ENCODE measurements around the gene ROBO1.

ROBO1 gene

DNA sequence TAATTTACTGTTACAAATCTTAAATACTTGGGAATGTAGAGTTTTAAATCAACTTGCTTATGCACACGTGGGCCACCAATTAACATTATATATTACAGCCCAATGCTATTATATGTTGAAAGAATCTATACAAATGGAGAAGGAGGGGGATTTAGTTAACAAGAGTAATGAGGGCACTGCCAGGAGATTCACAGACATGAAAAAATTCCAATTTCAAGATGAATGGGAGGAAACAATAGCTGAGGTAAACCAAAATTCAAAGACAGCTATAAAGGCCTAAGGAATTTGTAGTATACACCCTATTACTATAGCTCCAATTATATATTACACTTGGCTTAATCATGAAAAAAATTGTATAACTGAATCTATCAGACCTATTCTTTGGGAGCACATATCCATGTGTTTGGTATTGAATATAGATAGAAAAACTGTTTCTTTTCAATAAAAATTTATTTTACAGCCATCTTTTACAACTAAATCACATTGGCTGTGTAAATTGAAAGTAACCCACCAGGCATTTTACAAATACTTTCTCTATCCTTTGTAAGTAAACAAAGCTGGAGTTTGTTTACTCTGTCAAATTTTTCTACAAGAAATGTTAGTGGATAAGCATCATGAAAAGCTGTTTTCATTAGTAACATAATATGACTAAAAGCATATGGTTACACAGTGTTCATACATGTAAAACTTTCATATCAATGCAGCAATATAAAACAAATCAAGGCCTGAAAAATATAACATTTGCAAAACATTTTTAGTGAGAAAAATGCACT, 1045.8 kb downstream of the ROBO1 start:
- TF ChIP-seq CTCF (IDR thresholded peaks at IDR 0.05) (no peak), ZFX (IDR thresholded peaks at IDR 0.05; ENCODE audit: borderline replicate concordance) (no peak)
- no peak overlapping the region for H3K27ac ChIP-seq

GRCh38 chr3:78718707-78719106, 1049.1 kb downstream of the ROBO1 start:
- no peak overlapping the region for H3K27ac ChIP-seq
- TF ChIP-seq ZFX (IDR thresholded peaks at IDR 0.05; ENCODE audit: borderline replicate concordance), result no peak
- TF ChIP-seq CTCF (IDR thresholded peaks at IDR 0.05), result no peak

GRCh38 chr3:78717041-78717440, 1050.8 kb downstream of the ROBO1 start:
- TF ChIP-seq ZFX (IDR thresholded peaks at IDR 0.05; ENCODE audit: borderline replicate concordance), result no peak
- TF ChIP-seq CTCF (IDR thresholded peaks at IDR 0.05), result no peak
- no peak overlapping the region for H3K27ac ChIP-seq

DNA sequence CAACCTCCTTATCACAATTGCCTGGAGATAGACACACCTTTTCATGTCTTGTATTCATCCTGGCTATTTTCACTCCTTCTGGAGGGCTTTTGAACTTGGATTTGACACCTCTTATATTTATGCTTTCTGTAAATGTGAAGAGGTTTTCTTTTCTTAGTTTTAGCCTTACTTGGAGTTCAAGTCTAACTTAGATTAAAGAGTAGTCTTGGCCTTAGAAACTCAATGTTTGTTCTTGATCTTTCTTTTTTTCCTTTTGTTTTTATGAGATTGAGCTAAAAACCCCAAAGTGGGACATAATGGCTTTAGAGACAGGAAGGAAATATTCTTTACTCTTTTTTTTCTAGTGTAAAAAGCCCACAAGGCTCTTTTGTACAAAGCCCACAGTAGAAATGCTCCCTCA, 1054.9 kb downstream of the ROBO1 start:
- TF ChIP-seq ZFX (IDR thresholded peaks at IDR 0.05; ENCODE audit: borderline replicate concordance) (no peak), CTCF (IDR thresholded peaks at IDR 0.05) (no peak)
- no peak overlapping the region for H3K27ac ChIP-seq

GRCh38 chr3:78712270-78712669, 1055.5 kb downstream of the ROBO1 start:
- TF ChIP-seq ZFX (IDR thresholded peaks at IDR 0.05; ENCODE audit: borderline replicate concordance) (no peak), CTCF (IDR thresholded peaks at IDR 0.05) (no peak)
- no peak overlapping the region for H3K27ac ChIP-seq

GRCh38 chr3:78708565-78709073, 1059.2 kb downstream of the ROBO1 start:
- H3K27ac ChIP-seq, result no peak overlapping the region
- TF ChIP-seq CTCF (IDR thresholded peaks at IDR 0.05), result no peak
- TF ChIP-seq ZFX (IDR thresholded peaks at IDR 0.05; ENCODE audit: borderline replicate concordance), result no peak

DNA sequence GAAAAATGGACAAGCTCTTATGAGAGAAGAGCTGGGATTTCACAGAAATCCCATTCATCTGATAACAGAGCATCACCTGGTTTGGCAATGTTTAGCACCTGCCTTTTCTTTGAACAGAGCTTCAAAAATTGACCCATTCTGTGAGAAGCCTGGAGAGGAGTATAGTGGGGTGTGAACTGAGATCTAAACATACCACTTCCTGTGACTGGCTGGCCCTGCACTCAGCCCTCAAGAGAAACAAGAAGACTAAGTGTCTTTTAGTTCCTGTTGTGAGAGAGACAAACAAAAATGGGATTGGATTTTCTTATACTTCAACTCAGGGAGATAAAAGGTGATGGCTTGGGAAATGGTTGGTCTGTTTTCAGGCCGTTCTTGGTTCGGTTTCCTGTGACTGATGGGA, 1060.2 kb downstream of the ROBO1 start:
- TF ChIP-seq ZFX (IDR thresholded peaks at IDR 0.05; ENCODE audit: borderline replicate concordance) (no peak), CTCF (IDR thresholded peaks at IDR 0.05) (no peak)
- no peak overlapping the region for H3K27ac ChIP-seq
